GM21529 (cell line): ENCODE measurements around the gene IFT25.
"Not testable (repeated sequence)": the region's sequence is repeated elsewhere in the genome, so short reads cannot be mapped to it uniquely, and the experiment has no call there.

Experiments used
- ATAC-seq: cut with Tn5 transposase; IDR thresholded peaks from one replicate; pipeline ENCODE4 v1.9.1; 2021; ENCODE audit not compliant: unreplicated experiment

Gene IFT25

GRCh38 chr1:53945433-53946251 is at the start of gene IFT25:
IFT25 (minus strand) TSS chr1:53945699; CDS start chr1:53940082, 5,617 bp downstream.
- ATAC-seq, result peak; percentile 70

GRCh38 chr1:53994516-53994915 is 49.0 kb upstream of the IFT25 start:
- ATAC-seq, result not testable (repeated sequence)

- ATAC-seq, result no peak
Observed at GRCh38 chr1:53992085-53992874, 46.8 kb upstream of the IFT25 start.

DNA sequence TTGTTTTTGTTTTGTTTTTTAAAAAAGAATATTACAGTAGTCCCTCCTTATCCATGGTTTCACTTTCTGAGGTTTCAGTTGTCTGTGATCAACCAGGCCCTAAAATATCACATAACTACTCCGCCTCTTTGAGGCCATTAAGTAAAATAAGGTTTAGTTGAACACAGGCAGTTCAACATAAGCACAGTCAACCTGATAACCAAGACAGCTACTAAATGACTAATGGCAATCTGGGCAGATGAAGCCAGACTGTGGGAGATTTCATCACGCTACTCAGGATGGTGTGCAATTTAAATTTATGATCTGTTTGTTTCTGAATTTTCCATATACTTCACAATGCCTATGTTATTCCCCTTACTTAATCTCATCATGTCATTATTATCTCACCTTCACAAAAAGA is 42.4 kb upstream of the IFT25 start:
- no peak for ATAC-seq

DNA sequence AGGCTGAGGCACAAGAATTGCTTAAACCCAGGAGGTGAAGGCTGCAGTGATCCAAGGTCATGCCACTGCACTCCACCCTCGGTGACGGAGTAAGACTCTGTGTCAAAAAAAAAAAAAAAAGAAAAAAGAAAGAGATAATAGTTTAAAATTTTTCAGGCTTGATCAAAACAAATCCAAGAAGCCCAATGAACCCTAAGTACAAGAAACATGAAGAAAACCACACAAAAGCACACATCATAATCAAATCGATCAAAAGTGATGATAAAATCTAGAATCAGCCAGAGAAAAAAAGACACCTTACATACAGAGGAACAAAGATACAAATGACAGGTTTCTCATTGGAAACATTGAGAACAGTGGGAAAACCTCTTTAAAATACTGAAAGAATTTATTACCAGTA is 41.0 kb upstream of the IFT25 start:
- ATAC-seq, result no peak

DNA sequence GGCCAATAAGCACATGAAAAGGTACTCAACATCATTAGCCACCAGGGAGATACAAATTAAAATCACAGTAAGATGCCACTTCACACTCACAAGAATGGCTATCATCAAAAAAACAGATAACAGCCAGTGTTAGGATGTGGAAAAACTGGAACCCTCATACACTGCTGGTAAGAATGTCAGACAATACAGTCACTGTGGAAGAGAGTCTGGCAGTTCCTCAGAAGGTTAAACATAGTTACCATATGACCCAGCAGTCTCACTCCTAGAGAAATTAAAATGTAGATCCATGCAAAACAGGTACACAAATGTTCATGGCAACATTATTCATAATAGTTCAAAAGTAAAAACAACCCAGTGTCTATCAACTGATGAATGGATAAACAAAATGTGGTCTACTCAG is 39.2 kb upstream of the IFT25 start:
- no peak for ATAC-seq

GRCh38 chr1:53982763-53983104 is 37.2 kb upstream of the IFT25 start:
- ATAC-seq, result no peak

DNA sequence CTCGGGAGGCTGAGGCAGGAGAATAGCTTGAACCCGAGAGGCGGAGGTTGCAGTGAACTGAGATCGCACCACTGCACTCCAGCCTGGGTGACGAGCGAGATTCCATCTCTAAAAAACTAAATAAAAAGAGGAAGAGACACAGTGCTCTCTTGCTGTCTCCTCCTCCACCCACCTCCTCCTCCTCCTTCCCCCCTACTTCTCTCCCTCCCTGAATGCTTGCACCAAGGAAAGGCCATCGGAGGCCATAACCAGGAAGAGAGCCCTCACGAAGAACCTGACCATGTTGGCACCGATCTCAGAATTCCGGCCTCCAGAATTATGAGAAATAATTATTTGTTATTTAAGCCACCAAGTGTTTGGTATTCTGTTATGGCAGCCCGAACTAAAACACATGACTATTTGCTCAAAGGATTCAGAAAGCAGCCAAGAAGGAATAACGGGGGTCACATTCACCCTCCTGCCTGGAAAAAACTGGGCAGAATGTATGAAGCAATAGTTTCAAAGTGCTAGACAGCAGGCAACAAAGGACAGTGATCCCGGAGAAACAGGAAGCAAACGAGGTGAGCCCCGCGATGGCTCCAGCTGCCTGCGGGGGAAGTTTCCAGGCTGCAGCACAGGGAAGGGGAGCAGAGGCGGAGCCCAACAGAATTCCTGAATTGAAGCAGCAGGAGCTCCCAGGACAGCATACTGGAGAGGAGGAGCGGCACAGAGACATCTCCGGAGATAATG is 36.7 kb upstream of the IFT25 start:
- ATAC-seq, result no peak

- no peak for ATAC-seq
Observed at GRCh38 chr1:53981220-53981619, 35.7 kb upstream of the IFT25 start.

DNA sequence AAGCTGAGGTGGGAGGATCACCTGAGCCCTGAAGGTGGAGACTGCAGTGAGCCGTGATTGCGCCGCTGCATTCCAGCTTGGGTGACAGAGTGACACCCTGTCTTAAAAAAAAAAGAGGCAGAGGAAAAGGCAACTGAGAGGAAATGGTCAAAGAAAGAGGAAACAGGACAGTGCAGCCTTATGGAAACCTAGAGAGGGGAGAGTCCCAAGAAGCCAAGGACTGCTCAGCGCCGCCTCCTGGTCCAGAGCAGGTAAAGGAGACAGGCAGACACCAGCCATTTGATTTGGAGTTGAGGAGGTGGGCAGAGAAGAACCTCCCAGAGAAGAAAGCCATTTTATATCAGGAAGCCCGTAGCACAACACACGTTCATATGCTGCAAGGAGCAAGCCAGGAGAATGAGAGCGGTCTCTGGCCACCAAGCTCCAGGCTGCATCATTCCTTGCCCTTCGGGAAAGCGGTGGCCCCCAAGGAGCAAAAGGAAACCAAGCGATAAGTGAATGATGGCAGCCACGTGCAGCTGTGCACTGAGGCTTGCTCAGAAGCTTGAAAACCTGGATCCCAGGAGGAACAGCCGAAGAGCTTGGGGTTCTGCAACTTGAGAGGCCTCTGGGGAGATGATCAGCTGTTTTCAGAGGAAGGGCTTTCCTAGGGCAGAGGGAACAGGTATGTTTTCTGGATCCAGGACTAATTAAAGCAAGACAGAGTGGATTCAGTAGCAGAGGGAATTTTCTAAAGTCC is 34.4 kb upstream of the IFT25 start:
- ATAC-seq, result no peak

GRCh38 chr1:53975861-53976260 is 30.4 kb upstream of the IFT25 start:
- no peak for ATAC-seq

- ATAC-seq, result no peak
Observed at GRCh38 chr1:53971718-53972117, 26.2 kb upstream of the IFT25 start.

DNA sequence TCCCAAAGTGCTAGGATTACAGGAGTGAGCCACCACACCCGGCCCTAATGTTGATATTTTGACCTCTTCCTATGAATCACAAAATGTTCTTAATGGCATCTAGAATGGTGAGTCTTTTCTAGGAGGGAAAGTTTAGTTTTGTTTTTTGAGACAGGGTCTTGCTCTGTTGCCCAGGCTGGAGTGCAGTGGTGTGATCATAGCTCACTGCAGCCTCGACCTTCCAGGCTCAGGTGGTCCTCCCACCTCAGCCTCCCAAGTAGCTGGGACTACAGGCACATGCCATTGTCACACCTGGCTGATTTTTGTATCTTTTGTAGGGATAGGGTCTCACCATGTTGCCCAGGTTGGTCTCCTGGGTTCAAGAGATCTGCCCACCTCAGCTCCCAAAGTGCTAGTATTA is 23.8 kb upstream of the IFT25 start:
- ATAC-seq, result not testable (repeated sequence)

DNA sequence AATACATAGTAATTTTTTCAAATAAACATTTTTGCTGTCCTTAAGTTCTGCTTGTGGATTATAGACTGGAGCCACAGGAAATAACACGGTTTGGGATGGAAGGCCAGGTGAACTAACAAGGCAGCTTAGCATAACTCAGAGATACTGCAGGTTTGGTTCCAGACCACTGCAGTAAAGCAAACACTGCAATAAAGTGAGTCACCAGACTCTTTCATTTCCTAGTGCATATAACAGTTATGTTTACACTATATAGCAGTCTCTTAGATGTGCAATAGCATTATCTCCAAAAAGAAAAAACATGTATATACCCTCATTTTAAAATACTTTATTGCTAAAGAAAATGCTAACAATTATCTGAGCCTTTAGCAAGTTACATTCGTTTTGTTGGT is 22.6 kb upstream of the IFT25 start:
- no peak for ATAC-seq

GRCh38 chr1:53967409-53968124 is 22.1 kb upstream of the IFT25 start:
- no peak for ATAC-seq

DNA sequence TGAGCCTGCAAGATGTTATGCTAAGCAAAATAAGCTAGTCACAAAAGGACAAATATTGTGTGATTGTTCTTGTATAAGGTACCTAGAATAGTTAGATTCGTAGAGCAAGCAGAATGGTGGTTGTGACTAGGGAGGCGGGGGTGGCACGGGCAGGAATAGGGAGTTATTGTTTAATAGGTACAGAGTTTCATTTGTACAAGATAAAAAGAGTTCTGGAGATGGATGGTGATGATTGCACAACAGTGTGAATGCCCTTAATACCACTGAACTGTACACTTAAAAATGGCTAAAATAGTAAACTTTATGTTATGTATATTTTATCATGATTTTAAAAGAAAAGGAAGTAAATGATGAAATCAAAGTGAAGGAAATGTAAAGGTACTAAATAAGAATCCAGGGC is 21.3 kb upstream of the IFT25 start:
- no peak for ATAC-seq

DNA sequence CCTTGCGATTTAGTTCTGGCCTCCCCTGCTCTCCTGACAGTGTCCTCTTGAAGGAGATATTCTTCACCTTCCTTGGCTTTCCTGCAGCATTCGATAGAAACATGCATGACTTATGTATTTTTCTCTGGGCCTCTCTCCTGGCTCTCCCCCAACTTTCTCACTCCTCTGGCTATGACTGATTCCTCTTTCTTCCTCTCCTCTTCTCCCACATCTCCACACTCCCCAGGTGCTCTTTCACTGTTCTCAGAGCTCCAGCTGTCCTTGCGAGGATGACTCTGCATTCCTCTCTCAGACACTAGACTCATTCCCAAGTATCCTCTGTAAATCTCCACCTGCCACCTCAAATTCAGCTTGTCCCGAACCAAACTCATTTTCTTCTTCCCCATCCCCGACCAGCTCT is 18.6 kb upstream of the IFT25 start:
- no peak for ATAC-seq

DNA sequence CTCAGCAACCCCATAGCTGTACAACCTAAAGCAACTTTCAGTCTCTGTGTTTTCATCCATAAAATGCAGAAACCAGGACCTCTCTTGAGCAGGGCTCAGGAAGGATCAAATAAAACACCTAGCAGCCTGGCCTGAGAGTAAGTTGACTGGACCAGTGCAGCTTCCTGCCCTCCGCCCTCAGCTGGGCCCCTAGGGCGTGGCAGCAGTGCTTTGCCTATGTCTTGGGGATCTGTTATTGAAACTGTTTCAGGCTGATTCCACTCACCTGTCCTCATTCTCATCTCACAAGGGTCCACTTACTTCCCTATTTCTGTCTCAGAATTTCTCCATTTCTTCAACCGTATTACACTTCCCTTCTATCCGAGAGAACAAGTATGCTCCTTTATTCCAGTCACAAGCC is 18.0 kb upstream of the IFT25 start:
- no peak for ATAC-seq

DNA sequence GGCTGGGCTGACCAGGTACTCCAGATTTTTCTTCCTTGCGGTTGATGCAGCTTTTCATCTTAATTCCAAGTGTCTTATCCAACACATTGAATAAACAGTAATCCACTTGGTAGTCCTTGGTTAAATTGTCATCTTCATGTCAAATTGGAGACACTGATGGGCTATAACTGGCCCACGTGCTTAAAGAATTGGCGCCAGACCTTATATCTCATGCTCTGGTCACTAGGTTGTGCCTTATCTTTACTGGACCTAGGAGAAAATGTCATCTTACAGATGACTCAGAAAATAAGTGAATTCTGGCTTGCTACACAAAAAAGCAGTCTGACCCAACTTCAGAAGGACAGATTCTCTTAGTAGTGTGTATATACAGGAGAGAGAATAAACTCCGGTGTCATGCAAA is 16.9 kb upstream of the IFT25 start:
- ATAC-seq, result no peak

DNA sequence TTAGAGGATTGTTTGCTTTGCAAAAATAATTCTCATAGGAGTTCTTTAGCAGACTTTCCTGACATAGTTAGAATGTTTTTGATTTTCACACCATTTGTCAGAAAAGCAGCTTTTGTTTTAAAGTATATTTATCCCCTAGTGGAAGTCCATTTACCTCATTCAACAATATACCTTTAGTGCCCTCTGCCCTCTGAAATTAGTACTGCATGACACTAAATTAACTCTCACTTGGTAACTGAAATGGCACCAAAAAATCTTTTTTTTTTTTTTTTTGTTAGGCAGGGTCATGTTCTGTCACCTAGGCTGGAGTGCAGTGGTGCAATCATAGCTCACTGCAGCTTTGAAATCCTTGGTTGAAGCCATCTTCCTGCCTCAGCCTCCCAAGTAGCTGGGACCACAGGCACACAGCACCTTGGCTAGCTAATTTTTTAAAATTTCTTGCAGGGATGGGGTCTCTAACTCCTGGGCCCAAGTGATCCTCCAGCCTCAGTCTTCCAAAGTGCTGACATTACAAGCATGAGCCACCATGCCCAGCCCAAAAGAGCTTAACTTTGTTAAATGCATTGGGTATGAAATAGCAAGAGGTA is 14.3 kb upstream of the IFT25 start:
- no peak for ATAC-seq
